T-cell (primary cell): ENCODE data around the gene RALB. TPM values are rescaled to one million over a fixed set of nuclear protein-coding genes. Genes with fewer than 3 reads are reported as not detected.

ENCODE experiments used
- ATAC-seq, 4 experiments: fragments of 200-7000 bp in 3 of 4; fragments of 150-1000 bp in 1 of 4; cut with Tn5 transposase; replicated peaks in 1 of 4; 1 replicate in 3 of 4; 2 replicates in 1 of 4; pipeline ENCODE4 v1.10.0; 2021; ENCODE audit warnings: moderate library complexity in 3 of 4, mild to moderate bottlenecking in 2 of 4, moderate number of reproducible peaks in 1 of 4
- CTCF ChIA-PET, 2 donors: fragments of 300-600 bp; sonication (Branson Sonifier 250); formaldehyde crosslinking; loops; one replicate each; lab custom pipeline; 2022; ENCODE audit warnings: antibody characterized with exemption in 2 of 2; lab: Charles Lee
- POLR2A ChIA-PET, 2 donors: fragments of 300-600 bp; sonication (Branson Sonifier 250); formaldehyde crosslinking; loops; one replicate each; lab custom pipeline; 2022; ENCODE audit warnings: antibody characterized with exemption in 2 of 2; lab: Charles Lee
- DNase-seq, 35 experiments: peaks; one replicate each; pipeline versions ENCODE4 v3.0.0 to v3.0.0-alpha.2; 2013 to 2023
- H3K27ac ChIP-seq: one replicate; pipeline ENCODE4 v1.5.1; 2013; ENCODE audit warnings: low read length
- H3K27me3 ChIP-seq, 2 experiments: replicated peaks in 1 of 2; 1 replicate in 1 of 2; 2 replicates in 1 of 2; pipeline versions ENCODE4 v1.6.1 to v1.7.0; 2013; ENCODE audit warnings: low read length in 1 of 2, mixed read lengths in 1 of 2; ENCODE audit not compliant: control insufficient read depth in 2 of 2, insufficient read depth in 2 of 2; ENCODE audit errors: extremely low read depth in 1 of 2
- H3K36me3 ChIP-seq, 2 donors: 1 replicate in 1 of 2; 2 replicates in 1 of 2; pipeline versions ENCODE4 v1.6.1 to v1.7.0; 2013; ENCODE audit warnings: low read length in 1 of 2; ENCODE audit not compliant: control insufficient read depth in 2 of 2, insufficient read depth in 1 of 2; ENCODE audit errors: extremely low read depth in 1 of 2
- H3K4me1 ChIP-seq, 2 experiments: 1 replicate in 1 of 2; 2 replicates in 1 of 2; pipeline versions ENCODE4 v1.6.1 to v1.7.0; 2013; ENCODE audit warnings: low read length in 2 of 2, mixed read lengths in 1 of 2; ENCODE audit not compliant: insufficient read depth in 2 of 2, control insufficient read depth in 1 of 2; ENCODE audit errors: extremely low read depth in 1 of 2
- H3K4me3 ChIP-seq, 2 donors: 1 replicate in 1 of 2; 2 replicates in 1 of 2; pipeline versions ENCODE4 v1.5.1 to v1.7.0; 2013; ENCODE audit warnings: mild to moderate bottlenecking in 2 of 2, low read length in 1 of 2, moderate library complexity in 1 of 2; ENCODE audit not compliant: control insufficient read depth in 1 of 2; ENCODE audit errors: extremely low read depth in 1 of 2
- H3K9me3 ChIP-seq: 2 replicates; pipeline ENCODE4 v1.7.0; 2013
- H3K27ac Mint-ChIP-seq, 2 donors: one replicate each; pipeline ENCODE4 v1.8.0; 2020 to 2021; ENCODE audit warnings: mild to moderate bottlenecking in 2 of 2, mixed read lengths in 2 of 2
- H3K27me3 Mint-ChIP-seq, 2 donors: one replicate each; pipeline ENCODE4 v1.8.0; 2021 to 2022; ENCODE audit warnings: mixed read lengths in 2 of 2
- H3K36me3 Mint-ChIP-seq: one replicate; pipeline ENCODE4 v1.8.0; 2021; ENCODE audit warnings: mixed read lengths
- H3K4me1 Mint-ChIP-seq, 3 donors: one replicate each; pipeline ENCODE4 v1.8.0; 2020 to 2022; ENCODE audit warnings: mixed read lengths in 3 of 3, mild to moderate bottlenecking in 1 of 3
- H3K4me3 Mint-ChIP-seq, 3 donors: one replicate each; pipeline ENCODE4 v1.8.0; 2020 to 2022; ENCODE audit warnings: mild to moderate bottlenecking in 3 of 3, mixed read lengths in 3 of 3, moderate library complexity in 3 of 3
- H3K9me3 Mint-ChIP-seq, 3 donors: one replicate each; pipeline ENCODE4 v1.8.0; 2020 to 2022; ENCODE audit warnings: mixed read lengths in 3 of 3
- WGBS: methylation state at CpG from one replicate; pipeline ENCODE4 v1.1.5; 2013; ENCODE audit warnings: missing lambda C conversion rate; ENCODE audit not compliant: insufficient coverage; 5-methylcytosine and 5-hydroxymethylcytosine counted together
- total RNA-seq, 35 experiments: library from RNA in 6 of 35; stranded (reverse) in 6 of 35; fragments of 120-200 nt in 1 of 35; gene quantifications; one replicate each; pipeline versions ENCODE4 v1.2.1 to v1.2.4 and lab custom pipeline; 2013 to 2026

Gene RALB
- total RNA-seq, 5 donors from 2014 or later (not counting 1 experiment from before 2014, with no cell fraction given), result 10.3 to 20.1 (median 12.9) TPM

- Mint-ChIP-seq H3K36me3 (no peaks in the 10 kb centered on the region), H3K4me1 (peaks cover 6 to 7% (median 6%) of the 10 kb centered on the region in 3 donors), H3K9me3 (no peaks in the 10 kb centered on the region), H3K27ac (no peak overlapping the region), H3K4me3 (no peak overlapping the region), H3K27me3 (peaks cover 2 to 3% of the 10 kb centered on the region in 2 donors)
- DNase-seq (no peak), ATAC-seq (no peak)
- H3K36me3 ChIP-seq, result no peaks in the 10 kb centered on the region
- POLR2A ChIA-PET, result no interaction called here
- CTCF ChIA-PET, result no interaction called here
- no peak overlapping the region for H3K4me3 ChIP-seq
- H3K27me3 ChIP-seq, result peaks cover 0 to 29% of the 10 kb centered on the region in 2 experiments
- WGBS, result 96% methylated on average over 5 of the region's 10 CpGs
- no peaks in the 10 kb centered on the region for H3K9me3 ChIP-seq
- no peaks in the 10 kb centered on the region for H3K4me1 ChIP-seq
- no peak overlapping the region for H3K27ac ChIP-seq
These were observed 70.6 kb downstream of the RALB start for GRCh38 chr2:120323214-120323613.

- H3K36me3 Mint-ChIP-seq, result no peaks in the 10 kb centered on the region
These were observed 71.3 kb downstream of the RALB start for GRCh38 chr2:120323807-120324399.

GRCh38 chr2:120324933-120325332 is 72.3 kb downstream of the RALB start:
- no peak for DNase-seq
- no peaks in the 10 kb centered on the region for H3K9me3 ChIP-seq
- H3K27me3 Mint-ChIP-seq, result peaks cover 3 to 5% of the 10 kb centered on the region in 2 donors
- no peak overlapping the region for H3K4me3 ChIP-seq
- ATAC-seq, result no peak
- no peaks in the 10 kb centered on the region for H3K36me3 Mint-ChIP-seq
- 83% methylated on average over 3 of the region's 7 CpGs for WGBS
- H3K9me3 Mint-ChIP-seq, result no peaks in the 10 kb centered on the region
- H3K4me3 Mint-ChIP-seq, result no peak overlapping the region
- POLR2A ChIA-PET, result no interaction called here
- no peak overlapping the region for H3K27ac ChIP-seq
- no peaks in the 10 kb centered on the region for H3K4me1 ChIP-seq
- H3K36me3 ChIP-seq, result no peaks in the 10 kb centered on the region
- peaks cover 0 to 35% of the 10 kb centered on the region in 2 experiments for H3K27me3 ChIP-seq
- CTCF ChIA-PET, result interaction anchor here in 1 of 2 donors (1.3 kb wide), 1 partner anchor 12 kb away, joined by 3 read pairs; no protein-coding TSS in a partner anchor
- H3K4me1 Mint-ChIP-seq, result peaks cover 6 to 7% (median 6%) of the 10 kb centered on the region in 3 donors
- H3K27ac Mint-ChIP-seq, result no peak overlapping the region

More at GRCh38 chr2:120323807-120324399, 71.3 kb downstream of the RALB start:
- 69% methylated on average over 6 of the region's 10 CpGs for WGBS
- no peak for DNase-seq
- Mint-ChIP-seq H3K27ac (no peak overlapping the region), H3K27me3 (peaks cover 2 to 3% of the 10 kb centered on the region in 2 donors), H3K4me3 (no peak overlapping the region), H3K9me3 (no peaks in the 10 kb centered on the region), H3K4me1 (peaks cover 6 to 7% (median 6%) of the 10 kb centered on the region in 3 donors)
- Histone ChIP-seq H3K27me3 (peaks cover 0 to 30% of the 10 kb centered on the region in 2 experiments), H3K4me1 (no peaks in the 10 kb centered on the region), H3K36me3 (no peaks in the 10 kb centered on the region), H3K4me3 (no peak overlapping the region), H3K27ac (no peak overlapping the region), H3K9me3 (no peaks in the 10 kb centered on the region)
- CTCF ChIA-PET, result no interaction called here
- POLR2A ChIA-PET, result no interaction called here
- ATAC-seq, result no peak

- H3K9me3 Mint-ChIP-seq, result no peaks in the 10 kb centered on the region
- H3K4me1 ChIP-seq, result no peaks in the 10 kb centered on the region
- WGBS, result 77% methylated on average over 6 of the region's 9 CpGs
- ChIA-PET CTCF (no interaction called here), POLR2A (no interaction called here)
- no peak for ATAC-seq
- no peaks in the 10 kb centered on the region for H3K36me3 ChIP-seq
- H3K36me3 Mint-ChIP-seq, result no peaks in the 10 kb centered on the region
- peaks cover 6 to 7% (median 6%) of the 10 kb centered on the region in 3 donors for H3K4me1 Mint-ChIP-seq
- no peak overlapping the region for H3K27ac ChIP-seq
- H3K27me3 ChIP-seq, result peaks cover 0 to 40% of the 10 kb centered on the region in 2 experiments
- DNase-seq, result no peak
- no peak overlapping the region for H3K27ac Mint-ChIP-seq
- peaks cover 10 to 12% of the 10 kb centered on the region in 2 donors for H3K27me3 Mint-ChIP-seq
- no peak overlapping the region for H3K4me3 Mint-ChIP-seq
- no peaks in the 10 kb centered on the region for H3K9me3 ChIP-seq
- H3K4me3 ChIP-seq, result no peak overlapping the region
These were observed 73.4 kb downstream of the RALB start for GRCh38 chr2:120326066-120326465.

- Histone ChIP-seq H3K27ac (no peak overlapping the region), H3K4me3 (no peak overlapping the region), H3K36me3 (no peaks in the 10 kb centered on the region), H3K27me3 (peaks cover 0 to 52% of the 10 kb centered on the region in 2 experiments), H3K9me3 (no peaks in the 10 kb centered on the region), H3K4me1 (no peaks in the 10 kb centered on the region)
- H3K27ac Mint-ChIP-seq, result no peak overlapping the region
- POLR2A ChIA-PET, result no interaction called here
- 53% methylated on average over 16 of the region's 24 CpGs for WGBS
- CTCF ChIA-PET, result interaction anchor here in 1 of 2 donors (0.7 kb wide), 1 partner anchor 9 kb away, joined by 3 read pairs; no protein-coding TSS in a partner anchor
- no peaks in the 10 kb centered on the region for H3K4me1 Mint-ChIP-seq
- DNase-seq, result no peak
- H3K27me3 Mint-ChIP-seq, result peaks cover 28 to 37% of the 10 kb centered on the region in 2 donors
- H3K36me3 Mint-ChIP-seq, result no peaks in the 10 kb centered on the region
- H3K9me3 Mint-ChIP-seq, result peaks cover 0 to 5% (median 0%) of the 10 kb centered on the region in 3 donors
- ATAC-seq, result no peak
- H3K4me3 Mint-ChIP-seq, result no peak overlapping the region
These were observed 78.5 kb downstream of the RALB start for GRCh38 chr2:120330946-120331822.

GRCh38 chr2:120331903-120332302 is 79.3 kb downstream of the RALB start:
- H3K4me3 Mint-ChIP-seq, result no peak overlapping the region
- no peaks in the 10 kb centered on the region for H3K4me1 ChIP-seq
- ChIA-PET CTCF (interaction anchor here in 1 of 2 donors (0.7 kb wide), 1 partner anchor 9 kb away, joined by 3 read pairs; no protein-coding TSS in a partner anchor), POLR2A (no interaction called here)
- H3K36me3 ChIP-seq, result no peaks in the 10 kb centered on the region
- H3K4me1 Mint-ChIP-seq, result no peaks in the 10 kb centered on the region
- peaks cover 33 to 42% of the 10 kb centered on the region in 2 donors for H3K27me3 Mint-ChIP-seq
- no peak overlapping the region for H3K27ac Mint-ChIP-seq
- H3K4me3 ChIP-seq, result no peak overlapping the region
- H3K9me3 Mint-ChIP-seq, result peaks cover 0 to 5% (median 0%) of the 10 kb centered on the region in 3 donors
- H3K9me3 ChIP-seq, result no peaks in the 10 kb centered on the region
- DNase-seq (no peak), ATAC-seq (no peak)
- WGBS, result 87% methylated on average over 2 of the region's 4 CpGs
- H3K27me3 ChIP-seq, result peaks cover 0 to 55% of the 10 kb centered on the region in 2 experiments
- H3K36me3 Mint-ChIP-seq, result no peaks in the 10 kb centered on the region
- H3K27ac ChIP-seq, result no peak overlapping the region
